Dendritic cell treated with granulocyte-macrophage colony-stimulating factor and Interleukin-4, amounts not matched to agents 40 ng/mL and 50 ng/mL, for 4 days (primary cell): Measurements from ENCODE around the gene STK11.
A peak's percentile ranks its signal among the peaks of the same experiment; 100 is the strongest.

Source experiments
- H3K27ac Mint-ChIP-seq: one replicate; pipeline ENCODE4 v1.8.0; 2022; ENCODE audit warnings: mild to moderate bottlenecking, mixed read lengths
- H3K27me3 Mint-ChIP-seq: one replicate; pipeline ENCODE4 v1.8.0; 2022; ENCODE audit warnings: mild to moderate bottlenecking, mixed read lengths
- H3K36me3 Mint-ChIP-seq: one replicate; pipeline ENCODE4 v1.8.0; 2022; ENCODE audit warnings: low read depth, mixed read lengths
- H3K4me1 Mint-ChIP-seq: one replicate; pipeline ENCODE4 v1.8.0; 2022; ENCODE audit warnings: low read depth, mixed read lengths
- H3K4me3 Mint-ChIP-seq: one replicate; pipeline ENCODE4 v1.8.0; 2022; ENCODE audit warnings: mild to moderate bottlenecking, moderate library complexity, mixed read lengths
- H3K9me3 Mint-ChIP-seq: one replicate; pipeline ENCODE4 v1.8.0; 2022; ENCODE audit warnings: mixed read lengths
- intact Hi-C: fragments of 100-400 bp; cut with micrococcal nuclease; formaldehyde crosslinking; loops from one replicate; pipeline ENCODE4 v1.15.0; 2022

The STK11 gene

GRCh38 chr19:1211494-1212234, 6.1 kb downstream of the STK11 start:
- H3K4me1 Mint-ChIP-seq = peaks cover 65% of the 10 kb centered on the region
- intact Hi-C loops = no loop called here

GRCh38 chr19:1213391-1214286, 8.1 kb downstream of the STK11 start:
- H3K27ac Mint-ChIP-seq = peak overlapping the region; percentile 97
- H3K36me3 Mint-ChIP-seq = peaks cover 77% of the 10 kb centered on the region
- H3K9me3 Mint-ChIP-seq = no peaks in the 10 kb centered on the region
- H3K4me1 Mint-ChIP-seq = peaks cover 61% of the 10 kb centered on the region
- H3K4me3 Mint-ChIP-seq = peak overlapping the region; percentile 72
- no peaks in the 10 kb centered on the region for H3K27me3 Mint-ChIP-seq
- intact Hi-C loops = loop anchor here (1.0 kb wide), 1 partner anchor 8 kb away; the partner anchor contains the start of gene STK11

More at GRCh38 chr19:1211494-1212234, 6.1 kb downstream of the STK11 start:
- no peaks in the 10 kb centered on the region for H3K27me3 Mint-ChIP-seq
- peaks cover 77% of the 10 kb centered on the region for H3K36me3 Mint-ChIP-seq
- H3K4me3 Mint-ChIP-seq = no peak overlapping the region
- H3K9me3 Mint-ChIP-seq = no peaks in the 10 kb centered on the region
- peak overlapping the region; percentile 64 for H3K27ac Mint-ChIP-seq

- peak overlapping the region; percentile 72 for H3K4me3 Mint-ChIP-seq
- H3K4me1 Mint-ChIP-seq = peaks cover 60% of the 10 kb centered on the region
- intact Hi-C loops = no loop called here
- H3K27ac Mint-ChIP-seq = peak overlapping the region; percentile 97
- no peaks in the 10 kb centered on the region for H3K9me3 Mint-ChIP-seq
- H3K27me3 Mint-ChIP-seq = no peaks in the 10 kb centered on the region
- H3K36me3 Mint-ChIP-seq = peaks cover 71% of the 10 kb centered on the region
Observed at GRCh38 chr19:1214299-1214861, 8.8 kb downstream of the STK11 start.

- peak overlapping the region; percentile 97 for H3K27ac Mint-ChIP-seq
- H3K4me3 Mint-ChIP-seq = no peak overlapping the region
- H3K27me3 Mint-ChIP-seq = no peaks in the 10 kb centered on the region
- H3K9me3 Mint-ChIP-seq = no peaks in the 10 kb centered on the region
- intact Hi-C loops = no loop called here
- H3K36me3 Mint-ChIP-seq = peaks cover 71% of the 10 kb centered on the region
- peaks cover 52% of the 10 kb centered on the region for H3K4me1 Mint-ChIP-seq
Observed at GRCh38 chr19:1214862-1215731, 9.5 kb downstream of the STK11 start.

GRCh38 chr19:1216756-1217155, 11.2 kb downstream of the STK11 start:
- Mint-ChIP-seq H3K4me3 (no peak overlapping the region), H3K36me3 (peaks cover 71% of the 10 kb centered on the region), H3K27ac (no peak overlapping the region), H3K27me3 (no peaks in the 10 kb centered on the region), H3K4me1 (peaks cover 43% of the 10 kb centered on the region), H3K9me3 (no peaks in the 10 kb centered on the region)
- intact Hi-C loops = no loop called here

GRCh38 chr19:1217366-1217765, 11.8 kb downstream of the STK11 start:
- intact Hi-C loops = no loop called here
- Mint-ChIP-seq H3K36me3 (peaks cover 73% of the 10 kb centered on the region), H3K27me3 (no peaks in the 10 kb centered on the region), H3K9me3 (no peaks in the 10 kb centered on the region), H3K27ac (no peak overlapping the region), H3K4me3 (no peak overlapping the region), H3K4me1 (peaks cover 41% of the 10 kb centered on the region)

- Mint-ChIP-seq H3K9me3 (no peaks in the 10 kb centered on the region), H3K4me1 (peaks cover 32% of the 10 kb centered on the region), H3K36me3 (peaks cover 81% of the 10 kb centered on the region), H3K27ac (no peak overlapping the region), H3K27me3 (no peaks in the 10 kb centered on the region), H3K4me3 (no peak overlapping the region)
- intact Hi-C loops = no loop called here
Observed at GRCh38 chr19:1218751-1219567, 13.4 kb downstream of the STK11 start.

GRCh38 chr19:1219786-1220476, 14.4 kb downstream of the STK11 start:
- intact Hi-C loops = no loop called here
- no peak overlapping the region for H3K4me3 Mint-ChIP-seq
- peaks cover 90% of the 10 kb centered on the region for H3K36me3 Mint-ChIP-seq
- peaks cover 32% of the 10 kb centered on the region for H3K4me1 Mint-ChIP-seq
- no peaks in the 10 kb centered on the region for H3K27me3 Mint-ChIP-seq
- no peak overlapping the region for H3K27ac Mint-ChIP-seq
- H3K9me3 Mint-ChIP-seq = no peaks in the 10 kb centered on the region

GRCh38 chr19:1220477-1220930, 14.9 kb downstream of the STK11 start:
- H3K27me3 Mint-ChIP-seq = no peaks in the 10 kb centered on the region
- intact Hi-C loops = no loop called here
- no peaks in the 10 kb centered on the region for H3K9me3 Mint-ChIP-seq
- peaks cover 91% of the 10 kb centered on the region for H3K36me3 Mint-ChIP-seq
- H3K27ac Mint-ChIP-seq = no peak overlapping the region
- no peak overlapping the region for H3K4me3 Mint-ChIP-seq
- H3K4me1 Mint-ChIP-seq = peaks cover 32% of the 10 kb centered on the region

- Mint-ChIP-seq H3K36me3 (peaks cover 92% of the 10 kb centered on the region), H3K4me1 (peaks cover 32% of the 10 kb centered on the region), H3K27ac (no peak overlapping the region), H3K9me3 (no peaks in the 10 kb centered on the region), H3K4me3 (no peak overlapping the region), H3K27me3 (no peaks in the 10 kb centered on the region)
- intact Hi-C loops = no loop called here
Observed at GRCh38 chr19:1220976-1221903, 15.7 kb downstream of the STK11 start.

- Mint-ChIP-seq H3K4me1 (peaks cover 32% of the 10 kb centered on the region), H3K27ac (no peak overlapping the region), H3K9me3 (no peaks in the 10 kb centered on the region), H3K36me3 (peaks cover 92% of the 10 kb centered on the region), H3K27me3 (no peaks in the 10 kb centered on the region), H3K4me3 (no peak overlapping the region)
- intact Hi-C loops = no loop called here
Observed at GRCh38 chr19:1221904-1222255, 16.3 kb downstream of the STK11 start.
